MM.1S (cell line): Measurements from ENCODE around the gene PSME3IP1.

Experiments used
- CTCF ChIP-seq: fragments of 300-600 bp; sonication (generic); IDR thresholded peaks from 2 replicates; pipeline ENCODE4 v1.5.1; 2016; ENCODE audit warnings: antibody characterized with exemption, low read length, mixed read lengths
- EZH2 ChIP-seq: fragments of 300-600 bp; sonication (generic); optimal IDR thresholded peaks from 2 replicates; pipeline ENCODE3; 2017; ENCODE audit warnings: low read depth, mild to moderate bottlenecking, antibody characterized with exemption, low read length, mixed read lengths

- TF ChIP-seq CTCF (no peak), EZH2 (no peak)
These were observed 17.6 kb upstream of the PSME3IP1 start for GRCh38 chr16:57203451-57203850.
